Upper lobe of left lung (tissue), 4 donors: ENCODE measurements around the gene ZNF423.
A peak's percentile ranks its signal among the peaks of the same experiment; 100 is the strongest.

Experiments used
- CTCF ChIP-seq, 6 experiments: fragments of 450-650 bp in 4 of 6; fragments of 200-600 bp in 2 of 6; sonication (generic) in 2 of 6; IDR thresholded peaks; one replicate each; pipeline ENCODE4 v1.5.1; 2016 to 2019; ENCODE audit warnings: antibody characterized with exemption in 6 of 6
- EP300 ChIP-seq, 4 donors: sonication (generic); formaldehyde crosslinking; IDR thresholded peaks; one replicate each; pipeline ENCODE4 v1.5.1; 2017; ENCODE audit warnings: antibody characterized with exemption in 4 of 4, control low read depth in 2 of 4
- POLR2A ChIP-seq, 4 donors: fragments of 450-650 bp; IDR thresholded peaks; one replicate each; pipeline ENCODE4 v1.5.1; 2016 to 2017; ENCODE audit warnings: antibody characterized with exemption in 4 of 4, mild to moderate bottlenecking in 2 of 4

- peak in 3 of 6 experiments; percentile 12 to 32 (median 19) for TF ChIP-seq CTCF (IDR thresholded peaks at IDR 0.05)
- TF ChIP-seq POLR2A (IDR thresholded peaks at IDR 0.05), result no peak
- no peak for TF ChIP-seq EP300 (IDR thresholded peaks at IDR 0.05)
Measured at GRCh38 chr16:49441366-49441780, 414.5 kb downstream of the ZNF423 start.
